LNCaP clone FGC (cell line): ENCODE measurements around the gene UPK3A.
"Not testable (repeated sequence)": the region's sequence is repeated elsewhere in the genome, so short reads cannot be mapped to it uniquely, and the experiment has no call there.

Source experiments
- DNase-seq: peaks from one replicate; pipeline ENCODE4 v3.0.0-alpha.2; 2011; ENCODE audit warnings: low read depth
- H3K4me3 ChIP-seq: 2 replicates; pipeline ENCODE4 v1.5.1; 2011; ENCODE audit warnings: mild to moderate bottlenecking, low read depth, low read length, control low read depth
- TF ChIP-seq, protein P1 (sequence below): IDR thresholded peaks from 2 replicates; pipeline ENCODE4 v1.5.1; 2012; ENCODE audit warnings: mild to moderate bottlenecking; ENCODE audit not compliant: control insufficient read depth, insufficient read depth; ENCODE audit errors: extremely low read depth

UPK3A gene

DNA sequence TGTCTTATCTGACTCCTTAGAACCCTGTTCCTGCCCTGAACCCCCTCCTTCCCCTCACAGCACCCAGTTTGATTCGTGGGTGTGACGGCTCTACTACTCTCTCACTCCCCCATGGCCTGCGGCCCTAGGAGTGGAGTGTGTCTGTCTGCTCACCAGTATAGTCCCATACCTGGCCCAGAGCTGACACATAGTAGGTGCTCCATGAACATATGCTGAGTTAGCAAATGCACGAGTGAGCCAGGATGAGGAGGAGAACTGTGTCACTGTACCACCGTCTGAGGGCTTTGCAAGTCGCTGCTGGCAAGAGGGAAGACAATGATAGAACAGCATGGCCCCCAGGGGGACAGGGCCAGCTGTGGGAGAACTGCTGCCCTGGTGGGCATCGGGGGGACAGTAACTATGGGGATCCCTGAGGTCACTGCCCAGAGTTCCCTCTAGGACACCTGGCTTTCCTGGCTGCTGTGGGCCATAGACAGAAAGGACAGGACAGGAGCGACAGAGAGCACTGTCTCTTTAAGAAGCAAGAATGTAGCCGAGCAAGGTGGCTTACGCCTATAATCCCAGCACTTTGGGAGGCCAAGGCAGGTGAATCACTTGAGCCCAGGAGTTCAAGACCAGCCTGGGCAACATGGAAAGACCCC is 24.9 kb upstream of the UPK3A start:
- no peak for DNase-seq
- TF ChIP-seq, protein P1, sequence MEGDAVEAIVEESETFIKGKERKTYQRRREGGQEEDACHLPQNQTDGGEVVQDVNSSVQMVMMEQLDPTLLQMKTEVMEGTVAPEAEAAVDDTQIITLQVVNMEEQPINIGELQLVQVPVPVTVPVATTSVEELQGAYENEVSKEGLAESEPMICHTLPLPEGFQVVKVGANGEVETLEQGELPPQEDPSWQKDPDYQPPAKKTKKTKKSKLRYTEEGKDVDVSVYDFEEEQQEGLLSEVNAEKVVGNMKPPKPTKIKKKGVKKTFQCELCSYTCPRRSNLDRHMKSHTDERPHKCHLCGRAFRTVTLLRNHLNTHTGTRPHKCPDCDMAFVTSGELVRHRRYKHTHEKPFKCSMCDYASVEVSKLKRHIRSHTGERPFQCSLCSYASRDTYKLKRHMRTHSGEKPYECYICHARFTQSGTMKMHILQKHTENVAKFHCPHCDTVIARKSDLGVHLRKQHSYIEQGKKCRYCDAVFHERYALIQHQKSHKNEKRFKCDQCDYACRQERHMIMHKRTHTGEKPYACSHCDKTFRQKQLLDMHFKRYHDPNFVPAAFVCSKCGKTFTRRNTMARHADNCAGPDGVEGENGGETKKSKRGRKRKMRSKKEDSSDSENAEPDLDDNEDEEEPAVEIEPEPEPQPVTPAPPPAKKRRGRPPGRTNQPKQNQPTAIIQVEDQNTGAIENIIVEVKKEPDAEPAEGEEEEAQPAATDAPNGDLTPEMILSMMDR, result no peak
- no peak overlapping the region for H3K4me3 ChIP-seq

GRCh38 chr22:45260395-45260759 is 24.4 kb upstream of the UPK3A start:
- not testable (repeated sequence) for H3K4me3 ChIP-seq, DNase-seq

DNA sequence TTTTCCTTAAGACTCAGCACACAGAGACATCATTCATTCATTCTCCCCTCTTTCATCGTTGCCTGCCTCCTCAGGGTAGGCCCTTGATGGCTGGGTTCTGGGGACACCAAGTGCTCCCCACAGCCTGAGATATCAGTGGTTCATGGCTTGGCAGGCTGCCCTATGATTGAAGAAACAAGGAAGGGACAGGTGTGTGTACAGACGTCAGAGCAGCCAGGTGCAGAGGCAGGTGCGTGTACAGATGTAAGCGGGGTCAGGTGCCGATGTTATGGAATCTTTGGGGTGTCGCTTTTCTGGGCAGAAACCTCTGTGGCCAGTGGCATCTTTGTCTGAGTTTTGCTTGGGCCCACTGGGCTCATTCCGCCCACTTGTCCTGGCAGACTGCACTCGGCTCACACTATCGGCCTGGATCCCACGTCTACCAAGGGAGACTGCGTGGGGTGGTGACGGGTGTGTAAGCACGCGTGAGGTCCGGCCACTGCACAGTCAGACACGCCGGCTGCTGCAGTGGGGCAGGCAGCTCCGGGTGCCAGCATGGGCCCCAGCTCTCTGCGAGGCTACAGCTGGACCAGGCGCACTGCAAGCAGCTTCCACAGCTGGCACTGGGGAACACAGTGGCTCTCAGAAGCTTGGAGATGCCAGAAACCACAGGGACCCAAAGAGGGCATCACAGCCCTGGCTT is 23.2 kb upstream of the UPK3A start:
- H3K4me3 ChIP-seq, result no peak overlapping the region
- no peak for DNase-seq
- TF ChIP-seq, protein P1, result no peak

DNA sequence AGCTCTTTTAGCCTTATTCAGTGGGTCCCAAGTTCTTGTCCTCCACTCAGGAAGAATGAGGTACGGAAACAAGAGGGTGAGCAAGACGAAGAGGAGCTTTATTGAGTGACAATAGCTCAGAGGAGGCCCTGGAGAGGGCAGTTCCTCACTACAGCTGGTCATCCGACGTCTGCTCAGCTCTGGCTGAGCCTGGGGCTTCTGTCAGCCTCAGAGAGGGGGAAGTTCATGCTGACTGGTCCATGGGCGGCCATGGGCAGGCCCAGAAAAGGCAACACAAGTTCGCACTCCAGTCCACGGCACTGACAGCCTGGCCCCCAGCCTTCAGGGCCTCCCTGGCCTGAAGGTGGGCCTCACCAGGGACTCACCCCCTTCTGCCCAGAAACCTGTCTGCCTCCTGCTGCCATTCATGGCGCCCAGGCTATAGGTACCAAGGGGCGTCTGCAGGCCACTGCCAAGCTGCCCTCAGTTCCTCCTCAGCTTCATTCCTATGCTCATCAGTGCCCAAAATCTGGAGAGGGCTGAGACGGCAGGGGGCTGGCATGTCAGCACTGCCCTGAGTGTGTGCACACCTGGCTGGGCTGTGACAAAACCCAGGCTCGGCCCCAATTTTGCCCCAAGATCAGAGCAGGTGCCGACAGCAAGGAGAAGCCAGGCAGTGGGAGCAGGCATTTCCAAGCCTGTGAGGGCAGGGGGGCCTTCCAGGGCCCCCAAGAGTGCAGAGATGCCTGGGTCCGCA is 22.4 kb upstream of the UPK3A start:
- no peak overlapping the region for H3K4me3 ChIP-seq
- no peak for DNase-seq
- TF ChIP-seq, protein P1, result no peak

DNA sequence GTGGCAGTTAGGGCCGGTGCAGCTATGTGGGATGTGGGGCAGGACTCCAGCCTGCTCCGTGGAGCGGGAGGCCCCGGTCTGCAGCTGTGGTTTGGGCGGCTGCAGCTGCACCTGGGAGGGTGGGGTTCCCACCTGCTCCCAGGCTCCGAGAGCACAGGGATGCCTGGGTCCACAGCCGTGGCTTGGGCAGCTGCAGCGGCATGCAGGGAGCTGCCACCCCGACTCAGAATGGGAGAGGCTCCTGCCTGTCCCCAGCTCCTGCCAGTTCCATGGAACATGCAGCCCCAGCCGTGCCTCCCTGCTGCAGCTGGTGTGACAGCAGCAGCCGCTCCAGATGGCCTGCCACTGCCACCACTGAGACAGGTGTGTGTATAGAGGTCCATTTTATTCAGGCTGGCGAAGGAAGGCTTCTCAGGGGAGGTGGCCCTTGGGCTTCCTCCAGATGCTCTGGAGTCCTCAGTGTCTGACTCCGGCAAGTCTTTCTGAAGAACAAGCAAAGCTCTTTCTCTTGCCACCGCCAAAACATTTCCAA is 21.8 kb upstream of the UPK3A start:
- H3K4me3 ChIP-seq, result no peak overlapping the region
- TF ChIP-seq, protein P1, result no peak
- DNase-seq, result no peak

DNA sequence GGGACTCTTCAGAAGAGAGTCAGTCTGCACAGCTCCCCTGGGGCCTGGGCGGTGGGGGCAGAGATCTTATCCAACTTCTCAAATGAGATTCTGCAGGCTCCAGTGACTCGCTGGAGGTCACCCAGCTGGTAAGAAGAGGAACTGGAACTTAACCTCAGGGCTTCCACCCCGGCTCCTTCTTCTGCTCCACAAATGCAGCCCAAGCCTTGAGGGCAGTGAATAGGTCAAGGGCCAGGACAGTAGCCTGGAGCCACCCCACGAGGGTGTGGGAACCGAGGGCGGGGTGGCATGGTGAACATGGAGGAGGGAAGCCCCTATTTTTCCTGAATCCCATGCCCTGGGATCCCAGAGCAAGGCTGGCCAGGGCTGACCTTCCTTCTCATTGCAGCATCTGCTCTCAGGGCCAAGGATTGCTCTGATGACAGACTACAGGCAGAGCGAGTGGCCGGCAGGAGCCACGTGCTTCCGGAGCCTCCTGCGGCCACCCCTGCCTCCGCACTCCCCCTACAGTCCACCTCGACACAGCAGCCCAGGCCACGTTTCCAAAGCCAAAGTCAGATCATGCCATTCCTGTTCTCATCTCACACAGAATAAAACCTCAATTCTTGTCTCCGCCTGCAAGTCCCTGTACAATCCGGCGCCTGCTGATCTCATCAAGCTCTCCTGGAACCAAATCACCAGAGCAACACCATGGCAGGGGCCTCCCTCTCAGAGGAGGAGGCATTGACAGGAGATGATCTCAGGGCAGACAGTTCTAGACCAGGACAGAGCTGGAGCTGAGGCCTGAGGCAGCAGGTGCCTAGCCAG is 21.1 kb upstream of the UPK3A start:
- TF ChIP-seq, protein P1, result no peak
- no peak for DNase-seq
- H3K4me3 ChIP-seq, result no peak overlapping the region
